GM21825 (cell line): ENCODE data around the gene UBE2H.
A peak's percentile ranks its signal among the peaks of the same experiment; 100 is the strongest.

ENCODE experiments used
- ATAC-seq: cut with Tn5 transposase; IDR thresholded peaks from one replicate; pipeline ENCODE4 v1.9.1; 2021; ENCODE audit warnings: mild to moderate bottlenecking, moderate library complexity; ENCODE audit not compliant: unreplicated experiment

UBE2H gene

GRCh38 chr7:129950933-129951225 lies 1.9 kb downstream of the UBE2H start:
- ATAC-seq, result no peak

DNA sequence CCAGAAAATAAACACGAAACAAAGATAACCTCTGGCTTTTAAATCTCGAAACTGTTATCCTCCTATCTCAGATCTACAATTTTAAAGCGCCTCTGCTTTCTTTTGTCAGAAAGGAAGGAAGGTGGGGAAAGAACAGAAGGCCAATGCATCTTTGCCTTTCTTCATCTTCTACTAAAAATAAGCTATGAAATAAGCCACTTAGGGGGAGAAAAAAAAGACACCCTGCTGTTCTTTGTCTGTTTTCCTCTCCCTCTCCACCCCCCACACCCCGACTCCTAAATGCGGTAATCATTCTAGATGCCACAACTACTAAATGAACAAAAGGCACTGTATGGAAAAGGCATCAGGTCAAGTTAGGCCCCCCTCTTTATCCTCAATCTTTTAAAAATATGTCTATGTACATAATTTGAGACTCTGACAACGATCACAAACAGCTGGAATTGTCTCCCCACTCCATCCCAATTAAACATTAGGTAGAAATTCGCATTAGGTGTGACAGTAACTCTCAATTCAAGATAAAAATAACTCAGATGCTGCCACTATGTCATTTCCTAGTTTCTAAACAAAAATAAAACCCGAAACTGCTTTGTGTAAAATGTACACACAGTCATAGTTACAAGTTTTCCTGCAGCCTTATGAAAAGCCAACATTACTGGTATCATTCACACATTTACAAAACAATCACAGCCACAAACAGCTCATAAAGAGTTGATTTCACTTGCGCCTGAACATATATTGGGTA lies 2.4 kb downstream of the UBE2H start:
- peak; percentile 28 for ATAC-seq

GRCh38 chr7:129949292-129950133 lies 3.2 kb downstream of the UBE2H start:
- ATAC-seq, result peak; percentile 19

DNA sequence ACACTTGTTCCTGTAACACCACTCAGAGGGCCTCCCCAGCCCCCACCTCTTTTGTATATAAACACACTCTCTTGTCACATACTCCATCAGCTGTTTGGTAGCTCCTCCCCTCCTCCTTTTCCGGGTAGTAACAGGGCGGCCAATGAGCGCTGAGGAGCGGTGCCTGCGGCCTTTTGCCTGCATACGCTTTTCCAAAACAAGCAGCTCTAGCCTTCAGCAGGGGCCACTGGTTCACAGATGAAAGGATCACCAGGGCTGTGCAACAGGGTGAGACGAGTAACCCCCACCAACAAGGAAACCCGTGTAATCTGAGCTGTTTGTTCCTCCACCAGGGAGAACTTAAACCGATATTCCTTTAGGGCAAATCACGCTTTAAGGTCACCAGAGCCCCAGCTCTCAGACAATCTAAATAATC lies 3.9 kb downstream of the UBE2H start:
- ATAC-seq, result peak; percentile 55

DNA sequence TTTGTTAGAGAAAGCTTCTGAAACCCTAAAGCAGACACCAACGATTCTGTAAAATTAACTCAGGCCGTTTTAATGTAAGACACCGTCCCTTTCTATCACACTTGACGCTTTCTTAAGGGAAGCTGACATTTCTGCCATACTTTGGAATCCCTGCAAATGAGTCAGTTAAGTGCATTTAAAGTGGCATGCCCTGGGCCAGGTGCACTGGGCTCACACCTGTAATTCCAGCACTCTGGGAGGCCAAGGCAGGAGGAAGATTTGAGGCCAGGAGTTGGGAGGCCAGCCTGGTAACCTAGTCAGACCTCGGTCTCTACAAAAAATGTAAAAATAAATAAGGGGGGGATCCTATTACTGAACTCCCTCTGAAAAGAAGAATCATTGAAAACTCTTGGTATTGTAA lies 4.4 kb downstream of the UBE2H start:
- no peak for ATAC-seq

GRCh38 chr7:129947701-129948100 lies 5.1 kb downstream of the UBE2H start:
- no peak for ATAC-seq

- no peak for ATAC-seq
Measured at GRCh38 chr7:129947049-129947448, 5.7 kb downstream of the UBE2H start.

- ATAC-seq, result no peak
Measured at GRCh38 chr7:129946282-129946681, 6.5 kb downstream of the UBE2H start.

DNA sequence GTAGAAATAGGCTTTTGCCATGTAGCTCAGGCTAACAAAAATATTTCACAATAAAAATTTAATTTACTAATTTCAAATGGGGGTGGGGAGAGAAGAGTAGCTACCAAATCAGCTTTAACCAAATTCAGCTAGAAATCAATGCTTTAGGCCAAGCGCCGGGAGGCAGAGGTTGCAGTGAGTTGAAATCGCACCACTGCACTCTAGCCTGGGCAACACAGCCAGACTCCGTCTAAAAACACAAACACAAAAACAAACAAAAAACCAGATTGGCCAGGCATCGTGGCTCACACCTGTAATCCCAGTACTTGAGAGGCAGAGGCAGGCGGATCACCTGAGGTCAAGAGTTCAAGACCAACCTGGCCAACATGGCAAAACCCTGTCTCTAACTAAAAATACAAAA lies 9.4 kb downstream of the UBE2H start:
- no peak for ATAC-seq

DNA sequence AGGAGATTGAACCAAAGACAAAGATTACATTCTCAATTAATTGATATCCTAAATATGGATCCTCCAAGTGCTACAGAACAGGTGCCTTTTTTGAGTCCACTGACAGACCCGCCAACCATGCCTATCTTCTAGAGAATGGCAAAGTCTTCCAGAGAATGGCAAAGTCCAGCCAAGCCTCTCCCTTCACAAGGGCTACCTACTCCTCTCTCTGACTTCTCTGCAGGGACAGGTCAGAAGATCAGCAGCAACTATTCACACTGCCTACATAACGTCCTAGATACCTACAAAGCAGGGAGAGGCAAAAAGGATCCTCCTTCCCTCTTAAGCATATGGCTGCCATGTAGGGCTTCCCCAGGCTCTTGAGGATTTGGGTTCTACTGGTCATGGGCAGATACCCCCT lies 12.4 kb downstream of the UBE2H start:
- no peak for ATAC-seq

DNA sequence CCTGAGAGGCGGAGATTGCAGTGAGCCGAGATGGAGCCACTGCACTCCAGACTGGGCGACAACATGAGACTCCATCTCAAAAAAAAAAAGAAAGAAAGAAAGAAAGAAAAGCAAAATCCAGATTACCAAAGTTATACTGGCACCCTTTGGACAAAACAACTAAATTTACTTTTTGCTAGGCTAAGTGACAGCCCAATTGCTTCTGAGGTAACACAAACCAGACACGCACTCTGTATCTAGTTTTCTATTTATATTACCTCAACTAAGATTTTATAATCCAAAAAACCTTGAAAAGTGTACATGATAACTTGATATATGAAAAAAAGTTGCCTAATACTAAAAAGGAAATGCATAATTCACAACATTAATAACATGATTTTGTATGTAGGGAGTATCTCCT lies 12.9 kb downstream of the UBE2H start:
- no peak for ATAC-seq

GRCh38 chr7:129933627-129934026 lies 19.1 kb downstream of the UBE2H start:
- no peak for ATAC-seq

DNA sequence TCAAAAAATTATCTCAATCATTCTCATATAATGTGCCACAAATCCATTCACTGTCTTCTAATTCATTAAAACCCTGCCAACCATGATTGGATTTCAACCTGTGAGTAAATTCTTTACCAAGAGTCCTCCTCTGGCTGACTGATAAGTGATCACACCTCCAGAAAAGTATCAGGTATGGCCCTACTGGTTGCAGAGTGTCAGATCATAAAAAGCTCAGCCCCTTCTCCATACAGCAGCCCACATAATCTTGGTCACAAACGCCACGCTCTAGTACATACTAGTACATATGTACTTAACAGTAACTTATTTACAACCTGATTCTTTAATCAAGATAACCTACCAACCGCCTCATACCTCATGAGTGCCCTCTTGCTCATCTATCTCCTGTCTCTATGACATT lies 26.1 kb downstream of the UBE2H start:
- no peak for ATAC-seq

DNA sequence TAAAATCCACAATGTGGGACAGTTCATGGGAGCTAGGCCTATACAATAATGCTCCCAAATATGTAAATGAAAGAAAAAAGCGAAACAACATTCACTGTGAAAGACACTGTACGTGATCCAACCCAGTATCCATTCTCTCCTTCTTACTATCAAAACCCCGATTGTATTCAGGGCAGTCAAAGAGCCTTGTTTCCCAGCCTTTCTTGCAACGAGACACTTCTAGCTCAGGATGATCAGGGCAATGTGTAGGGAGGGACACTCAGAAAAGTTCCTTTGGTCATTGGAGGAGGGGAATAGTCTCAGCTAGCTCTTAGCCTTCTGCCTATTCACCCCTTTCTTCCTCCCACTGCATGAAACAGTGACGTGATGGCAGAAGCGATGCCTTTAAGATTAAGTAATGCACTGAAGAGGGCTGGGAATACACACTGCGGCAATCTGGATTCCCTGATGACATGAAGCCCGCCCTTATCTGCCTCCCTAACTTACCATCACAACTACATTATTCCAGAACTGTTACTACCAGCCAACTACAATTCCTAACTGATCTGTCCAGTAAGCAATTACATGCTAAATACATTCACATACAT lies 27.3 kb downstream of the UBE2H start:
- no peak for ATAC-seq

DNA sequence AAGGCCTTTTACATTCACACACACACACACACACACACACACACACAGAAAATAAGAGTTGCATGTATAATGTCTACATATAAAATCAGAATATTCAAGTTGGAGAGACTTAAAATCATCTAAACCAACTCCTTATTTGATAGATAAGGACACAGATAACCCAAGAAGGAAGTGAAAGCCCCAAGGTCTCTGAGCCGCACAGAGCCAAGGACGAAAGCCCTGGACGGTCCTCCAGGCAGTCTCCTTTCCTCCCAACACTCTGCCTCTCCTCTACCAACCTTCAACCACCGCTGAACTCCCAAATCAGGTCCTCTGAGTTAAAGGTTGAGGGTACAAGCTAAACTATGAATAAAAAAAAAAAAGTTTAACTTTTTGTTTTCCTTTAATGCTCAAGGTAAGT lies 28.2 kb downstream of the UBE2H start:
- no peak for ATAC-seq

- peak; percentile 54 for ATAC-seq
Measured at GRCh38 chr7:129923709-129924108, 29.1 kb downstream of the UBE2H start.

- no peak for ATAC-seq
Measured at GRCh38 chr7:129919492-129919891, 33.3 kb downstream of the UBE2H start.

DNA sequence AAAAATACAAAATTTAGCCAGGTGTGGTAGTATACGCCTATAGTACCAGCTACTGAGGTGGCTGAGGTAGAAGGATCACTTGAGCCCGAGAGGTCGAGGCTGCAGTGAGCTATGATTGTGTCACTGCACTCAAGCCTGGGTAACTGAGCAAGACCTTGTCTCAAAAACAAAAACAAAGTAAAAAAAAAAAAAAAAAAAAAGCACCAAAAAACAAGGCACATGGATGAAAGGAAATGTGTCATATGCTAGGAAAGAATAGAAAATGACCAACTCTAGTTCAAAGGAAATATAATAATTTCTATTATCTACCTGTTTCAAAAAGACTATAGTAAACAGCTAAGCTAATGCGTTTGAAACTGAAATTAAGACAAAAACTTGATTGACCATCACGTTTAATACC lies 33.8 kb downstream of the UBE2H start:
- ATAC-seq, result no peak

DNA sequence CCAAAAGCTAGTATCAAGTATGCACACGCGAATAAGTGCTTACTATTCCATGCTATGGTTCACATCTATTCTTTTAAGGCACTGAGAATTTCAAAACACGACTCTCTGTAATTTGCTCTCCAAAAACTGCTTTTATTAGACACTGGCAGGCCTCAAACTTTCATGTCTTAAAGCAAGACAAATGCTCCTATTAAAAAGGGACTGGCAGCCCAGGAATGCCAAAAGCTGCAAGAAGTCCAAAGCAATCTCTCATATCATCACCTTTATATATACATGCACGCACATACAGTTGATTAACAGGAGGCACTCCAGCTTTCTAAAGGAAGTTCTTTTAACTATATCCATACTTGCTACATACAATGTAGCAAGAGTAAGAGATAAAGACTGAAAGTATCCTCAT lies 34.8 kb downstream of the UBE2H start:
- ATAC-seq, result no peak

GRCh38 chr7:129914536-129915272 lies 38.1 kb downstream of the UBE2H start:
- ATAC-seq, result no peak

DNA sequence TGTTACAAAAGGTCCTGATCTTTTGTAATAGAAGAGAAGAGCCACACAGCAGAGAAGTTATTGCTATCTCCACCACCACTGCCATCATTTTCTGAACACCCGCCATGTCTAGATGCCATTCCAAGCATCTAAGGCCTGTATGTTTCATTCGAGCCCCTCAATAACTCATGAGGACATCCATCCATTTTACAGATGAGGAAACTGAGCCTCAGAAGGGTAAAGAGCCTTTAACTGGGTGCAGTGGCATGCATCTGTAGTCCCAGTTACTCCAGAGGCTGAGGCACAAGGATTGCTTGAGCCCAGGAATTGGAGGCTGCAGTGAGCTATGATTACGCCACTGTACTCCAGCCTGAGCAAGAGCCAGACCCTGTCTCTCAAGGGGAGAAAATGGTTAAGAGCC lies 39.3 kb downstream of the UBE2H start:
- no peak for ATAC-seq
